HG03558 (cell line): Measurements from ENCODE around the gene MYOF.
"Not testable (repeated sequence)": the region's sequence is repeated elsewhere in the genome, so short reads cannot be mapped to it uniquely, and the experiment has no call there.

ENCODE experiments used
- ATAC-seq: cut with Tn5 transposase; IDR thresholded peaks from one replicate; pipeline ENCODE4 v1.9.1; 2021; ENCODE audit warnings: moderate number of reproducible peaks; ENCODE audit not compliant: unreplicated experiment; ENCODE audit errors: extremely low read depth

Gene MYOF

DNA sequence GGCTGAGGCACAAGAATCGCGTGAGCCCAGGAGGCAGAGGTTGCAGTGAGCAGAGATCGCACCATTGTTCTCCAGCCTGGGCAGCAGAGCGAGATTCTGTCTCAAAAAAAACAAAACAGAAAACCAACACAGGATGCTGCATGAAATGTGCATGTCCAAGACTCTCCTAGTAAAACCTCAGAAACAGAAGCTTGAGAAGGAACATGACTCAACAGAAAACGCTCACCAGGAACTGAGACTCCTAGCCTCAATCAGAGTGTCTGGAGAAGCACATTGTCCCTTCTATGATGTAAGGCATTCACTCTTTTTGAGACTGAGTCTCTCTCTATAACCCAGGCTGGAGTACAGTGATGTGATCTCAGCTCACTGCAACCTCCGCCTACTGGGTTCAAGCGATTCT lies 168.3 kb downstream of the MYOF start:
- ATAC-seq = no peak

DNA sequence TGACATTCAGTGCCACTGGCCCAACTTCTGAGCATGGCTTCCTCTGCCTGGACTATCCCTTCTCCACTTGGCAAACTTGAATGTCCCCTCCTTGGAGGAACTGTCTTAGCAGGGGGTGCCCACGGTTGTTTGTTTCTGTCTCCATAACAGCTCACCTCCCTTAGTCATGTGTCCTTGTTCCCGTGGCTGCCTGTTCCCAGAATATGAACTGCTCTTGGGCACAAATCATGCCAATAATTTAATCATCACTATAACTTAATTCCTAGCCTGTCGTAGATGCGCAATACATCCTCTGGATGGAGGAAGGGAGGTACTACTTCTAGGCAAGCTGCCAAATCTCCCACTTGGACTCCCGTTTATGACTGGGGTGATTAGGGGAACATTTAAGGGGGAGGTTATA lies 173.1 kb downstream of the MYOF start:
- no peak for ATAC-seq

DNA sequence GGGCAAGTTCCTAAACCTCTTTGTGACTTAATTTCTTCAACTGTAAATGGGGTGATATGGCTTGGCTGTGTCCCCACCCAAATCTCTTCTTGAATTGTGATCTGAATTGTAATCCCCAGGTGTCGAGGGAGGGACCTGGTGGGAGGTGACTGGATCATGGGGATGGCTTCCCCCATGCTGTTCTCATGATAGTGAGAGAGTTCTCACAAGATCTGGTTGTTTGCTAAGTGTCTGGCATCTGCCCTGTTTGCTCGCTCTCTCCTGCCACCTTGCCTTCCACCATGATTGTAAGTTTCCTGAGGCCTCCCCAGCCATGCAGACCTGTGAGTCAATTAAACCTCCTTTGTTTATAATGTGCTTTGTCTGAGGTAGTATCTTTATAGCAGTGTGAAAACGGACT lies 177.0 kb downstream of the MYOF start:
- no peak for ATAC-seq

DNA sequence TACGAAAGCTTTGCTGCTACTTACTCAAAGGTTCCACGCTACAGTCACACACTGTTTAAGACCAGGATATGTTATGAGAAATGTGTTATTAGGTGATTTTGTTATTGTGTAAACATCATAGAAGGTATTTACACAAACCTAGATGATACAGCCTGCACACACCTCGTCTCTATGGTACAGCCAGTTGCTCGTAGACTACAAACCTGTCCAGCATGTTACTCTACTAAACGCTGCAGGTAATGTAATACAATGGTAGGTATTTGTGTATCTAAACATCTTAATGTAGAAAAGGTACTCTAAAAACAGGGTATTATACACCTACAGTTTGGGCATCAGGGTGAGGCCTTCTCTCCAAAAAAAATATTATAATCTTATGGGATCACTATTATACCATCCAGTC lies 181.2 kb downstream of the MYOF start:
- no peak for ATAC-seq

DNA sequence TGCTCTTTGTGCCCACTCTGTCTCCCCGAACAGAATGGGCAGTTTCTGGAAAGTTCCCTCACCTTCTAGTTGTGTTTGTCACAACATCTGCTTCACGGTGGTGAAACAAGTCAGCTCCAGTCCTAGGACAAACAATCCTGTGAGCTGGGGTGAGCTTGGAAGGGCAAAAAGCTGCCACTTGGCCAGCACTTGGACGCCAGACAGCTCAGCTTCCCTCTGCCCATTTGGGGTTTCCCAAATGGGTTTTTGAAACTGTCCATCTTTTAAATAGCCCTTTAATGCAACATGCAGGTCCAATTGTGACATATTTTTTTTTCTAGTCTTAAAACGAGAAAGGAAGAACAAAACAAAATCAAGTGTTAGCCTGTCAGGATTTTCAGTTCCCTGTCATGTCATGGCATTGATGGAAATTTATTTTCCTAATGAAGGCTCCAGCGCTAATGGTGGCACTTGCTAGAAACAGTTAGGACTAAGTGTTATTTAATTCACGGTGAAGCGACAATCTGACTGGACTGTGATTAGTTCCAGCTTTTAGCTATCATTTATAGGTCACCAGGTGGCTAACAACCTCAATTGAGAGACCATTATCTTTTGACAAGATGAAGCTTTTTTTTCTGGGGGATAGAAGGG lies 181.7 kb downstream of the MYOF start:
- no peak for ATAC-seq

DNA sequence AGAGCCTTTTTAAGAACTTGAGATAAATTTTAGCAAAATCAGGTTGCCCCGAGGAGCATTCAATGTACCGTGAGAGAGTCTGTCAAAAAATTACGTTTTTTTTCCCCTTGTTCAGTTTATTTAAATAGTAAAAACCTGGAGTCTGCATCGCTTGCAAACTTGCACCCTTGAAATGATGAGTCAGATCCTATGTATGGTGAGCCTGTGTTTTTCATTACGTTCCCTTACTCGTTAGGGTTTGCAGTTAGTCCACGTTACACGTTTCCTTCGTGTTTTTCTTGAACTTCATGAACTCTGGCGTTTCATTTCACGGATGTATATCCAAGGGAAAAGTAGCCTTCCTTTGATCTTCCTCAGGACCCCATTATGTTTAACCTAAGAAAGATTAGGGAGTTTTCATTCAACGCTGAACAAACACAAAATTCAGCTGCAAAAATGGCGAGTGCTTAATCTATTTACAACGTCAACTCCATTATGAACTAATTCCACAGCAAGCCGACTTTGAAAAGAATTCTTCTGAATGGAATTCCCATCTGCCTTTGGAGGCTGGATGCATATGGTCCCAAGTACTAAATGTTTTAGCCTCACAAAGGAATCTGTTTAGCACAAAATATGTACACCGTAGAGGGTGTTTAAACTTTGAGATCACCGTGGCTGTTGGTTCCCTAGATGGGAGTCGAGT lies 182.4 kb downstream of the MYOF start:
- ATAC-seq = no peak

DNA sequence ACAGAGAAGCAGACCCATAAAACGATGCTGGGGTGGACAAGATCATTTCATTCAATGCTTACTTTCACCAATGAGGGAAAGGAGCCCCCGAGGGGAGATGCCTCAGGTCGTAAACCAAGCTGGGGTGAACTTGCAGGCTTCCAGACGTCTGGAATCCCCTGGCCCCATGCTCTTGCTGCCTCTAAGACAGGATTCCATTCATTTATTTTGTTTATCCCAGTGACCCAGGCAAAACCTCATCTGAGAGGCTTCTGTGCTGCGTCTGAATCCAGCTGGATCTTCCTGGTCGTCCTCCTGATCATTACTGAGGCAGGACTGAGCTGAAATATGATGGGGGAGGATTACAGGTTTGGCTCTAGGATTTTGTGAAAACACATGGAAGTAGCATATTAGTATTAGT lies 182.9 kb downstream of the MYOF start:
- no peak for ATAC-seq

DNA sequence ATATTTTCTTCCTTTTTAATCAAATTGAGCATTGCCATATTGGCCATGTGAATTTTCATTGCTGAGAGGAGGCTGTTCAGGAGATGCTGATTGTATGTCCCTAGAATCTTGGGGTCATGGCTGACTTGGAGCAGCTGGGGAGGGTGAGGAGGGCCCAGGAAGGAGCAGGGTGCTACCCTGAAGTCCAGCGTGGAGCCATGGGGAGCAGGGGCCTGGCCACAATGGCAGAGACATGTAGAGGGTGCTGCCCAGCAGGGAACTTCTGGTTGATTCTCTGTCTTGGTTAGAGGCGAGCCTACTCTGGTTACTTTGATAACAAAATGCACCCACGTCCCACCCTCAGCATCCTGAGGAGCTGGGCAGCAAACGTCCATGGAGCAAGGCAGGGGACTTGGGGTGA lies 186.0 kb downstream of the MYOF start:
- no peak for ATAC-seq

DNA sequence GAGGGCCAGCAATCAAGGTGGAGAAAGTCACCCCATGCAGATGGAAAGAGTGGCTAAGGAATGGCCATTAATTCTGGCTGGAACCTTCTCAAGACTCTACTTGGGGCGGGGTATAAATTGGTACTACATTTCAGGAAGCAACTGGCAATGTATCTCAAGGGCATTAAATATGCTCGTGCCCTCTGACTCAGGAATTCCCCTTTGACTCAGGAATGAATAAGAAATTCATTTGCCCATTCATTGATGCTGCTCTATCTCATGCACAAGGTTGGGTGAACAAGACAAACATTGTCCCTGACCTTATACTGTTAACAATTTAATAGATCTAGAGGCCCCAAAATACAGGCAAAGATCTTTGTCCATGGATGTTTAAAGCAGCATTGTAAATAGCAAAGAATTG lies 188.1 kb downstream of the MYOF start:
- no peak for ATAC-seq

DNA sequence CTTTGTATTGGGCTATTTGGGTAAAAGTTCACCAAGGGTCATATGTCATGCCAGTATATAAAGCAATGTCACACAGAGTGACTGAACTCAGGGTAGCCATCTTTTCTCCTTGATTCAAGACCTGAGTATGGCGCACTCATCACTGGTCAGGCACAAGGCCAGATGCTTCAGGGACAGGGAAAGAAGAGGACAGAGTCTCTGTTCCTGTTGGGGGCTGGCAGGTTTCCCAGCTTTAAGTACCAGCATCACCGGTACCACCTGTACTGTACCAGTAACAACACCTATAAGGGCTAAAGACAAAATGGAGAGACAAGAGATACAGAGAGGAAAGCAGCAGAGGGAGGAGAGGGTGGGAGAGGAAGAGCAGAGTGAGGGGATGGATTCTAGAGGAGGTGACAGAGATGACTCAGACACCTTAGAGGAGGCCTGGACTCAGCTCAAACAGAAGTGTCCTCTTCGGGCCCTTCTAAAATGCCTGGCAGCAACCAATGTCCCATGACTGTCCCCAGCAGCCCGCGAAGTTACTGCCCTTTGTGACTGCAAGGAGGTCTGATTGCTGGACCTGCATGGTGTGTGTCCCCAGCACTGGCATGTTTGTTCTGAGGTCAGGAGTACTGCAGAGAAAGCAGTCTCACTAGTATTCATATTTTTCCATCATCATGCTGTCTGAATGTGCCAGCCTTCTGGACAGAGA lies 191.3 kb downstream of the MYOF start:
- ATAC-seq = no peak

DNA sequence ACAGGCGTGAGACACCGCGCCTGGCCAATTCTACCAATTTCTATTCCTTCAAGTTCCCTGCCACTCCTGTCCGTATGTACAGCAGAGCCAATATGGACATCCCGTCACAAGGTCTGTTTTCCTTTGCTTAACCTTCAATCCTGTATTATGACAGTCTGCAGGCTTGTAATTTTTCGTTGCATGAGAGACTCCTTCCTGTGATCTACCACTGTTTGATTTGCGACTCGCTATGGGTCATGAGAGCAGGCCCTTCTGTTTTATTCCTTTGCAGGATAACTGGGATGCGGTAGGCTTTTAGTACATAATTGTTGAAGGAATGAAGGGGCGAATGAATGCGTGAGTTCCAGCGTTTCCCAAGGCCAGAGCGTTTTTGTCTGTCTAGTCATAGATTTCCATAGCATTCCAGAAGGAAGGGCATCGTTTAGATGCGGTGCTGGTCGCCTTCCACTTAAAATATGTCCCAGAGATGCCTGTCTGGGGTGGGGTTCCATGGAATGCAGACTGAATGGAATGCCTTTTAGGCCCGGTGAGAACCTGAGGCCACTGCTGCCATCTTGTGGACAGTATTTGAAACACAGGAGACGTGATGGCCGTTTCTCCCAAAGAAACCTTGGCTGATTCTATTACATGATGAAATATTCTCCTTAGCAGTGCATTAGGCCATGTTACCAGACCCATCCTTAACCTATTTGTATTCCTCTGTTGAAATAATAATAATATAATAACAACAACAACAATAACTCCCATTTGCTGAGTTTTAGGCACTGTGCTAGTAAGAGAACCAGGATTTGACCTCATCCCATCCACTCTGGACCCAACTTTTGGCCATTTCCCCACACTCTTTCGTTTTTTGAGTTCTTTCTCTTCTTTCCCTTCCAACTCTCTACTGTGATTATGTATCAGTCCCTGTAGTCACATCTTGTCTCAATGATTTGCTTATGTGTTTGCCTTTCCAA lies 193.2 kb downstream of the MYOF start:
- no peak for ATAC-seq

DNA sequence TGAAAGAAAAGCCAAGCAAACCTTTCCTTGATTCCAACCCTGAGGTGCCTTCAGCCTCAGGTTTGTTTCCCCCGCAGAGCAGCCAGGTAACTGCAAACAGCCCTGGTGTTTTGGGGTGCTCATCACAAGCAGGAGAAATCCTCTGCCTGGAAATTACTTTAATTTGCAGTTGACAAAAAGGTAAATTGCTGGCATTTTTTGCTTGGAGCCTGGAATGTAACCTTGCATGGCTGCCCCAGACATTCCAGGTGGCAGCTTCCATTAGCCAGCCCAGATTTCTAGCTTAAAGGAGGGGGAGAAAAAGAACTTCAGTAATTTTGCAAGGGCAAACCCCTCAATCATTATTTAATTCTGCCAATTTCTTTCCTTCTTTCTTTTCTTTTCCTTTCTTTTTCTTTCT lies 194.4 kb downstream of the MYOF start:
- no peak for ATAC-seq

DNA sequence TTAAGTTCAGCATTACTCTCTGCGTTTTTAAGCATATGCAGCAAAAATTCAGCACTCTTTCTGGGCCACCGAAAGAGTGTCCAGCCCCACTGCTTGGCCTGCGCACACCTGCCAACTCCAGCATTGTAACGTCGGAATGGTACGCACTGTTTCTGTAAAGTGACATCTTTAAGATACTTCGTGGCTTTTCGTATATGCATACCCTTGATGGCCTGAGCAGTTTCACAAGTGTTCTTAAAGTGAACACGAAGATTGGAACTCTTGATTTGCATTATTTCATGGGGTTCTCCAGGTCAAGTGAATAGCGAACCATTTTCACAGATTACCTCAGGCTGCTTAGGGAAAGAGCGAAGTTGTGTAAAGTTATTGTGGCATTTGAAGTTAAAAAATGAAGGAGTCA lies 197.9 kb downstream of the MYOF start:
- ATAC-seq = not testable (repeated sequence)

DNA sequence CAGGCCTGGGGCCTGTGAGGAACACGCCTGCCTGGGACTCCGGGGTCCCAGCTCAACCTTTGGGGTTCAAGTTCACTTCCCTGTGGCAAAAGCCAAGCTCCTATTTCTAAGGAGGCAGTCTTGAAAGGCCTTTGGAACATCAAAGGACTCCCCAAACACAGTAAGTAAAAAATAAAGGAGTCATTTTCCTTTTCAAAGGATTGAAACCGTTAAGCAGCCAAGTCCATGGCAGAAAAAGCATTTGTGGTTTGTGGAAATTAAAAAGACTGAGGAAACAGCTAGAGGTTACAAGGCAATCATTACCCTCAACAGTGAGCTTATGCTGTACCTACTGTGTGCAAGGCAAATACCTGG lies 200.8 kb downstream of the MYOF start:
- ATAC-seq = no peak

DNA sequence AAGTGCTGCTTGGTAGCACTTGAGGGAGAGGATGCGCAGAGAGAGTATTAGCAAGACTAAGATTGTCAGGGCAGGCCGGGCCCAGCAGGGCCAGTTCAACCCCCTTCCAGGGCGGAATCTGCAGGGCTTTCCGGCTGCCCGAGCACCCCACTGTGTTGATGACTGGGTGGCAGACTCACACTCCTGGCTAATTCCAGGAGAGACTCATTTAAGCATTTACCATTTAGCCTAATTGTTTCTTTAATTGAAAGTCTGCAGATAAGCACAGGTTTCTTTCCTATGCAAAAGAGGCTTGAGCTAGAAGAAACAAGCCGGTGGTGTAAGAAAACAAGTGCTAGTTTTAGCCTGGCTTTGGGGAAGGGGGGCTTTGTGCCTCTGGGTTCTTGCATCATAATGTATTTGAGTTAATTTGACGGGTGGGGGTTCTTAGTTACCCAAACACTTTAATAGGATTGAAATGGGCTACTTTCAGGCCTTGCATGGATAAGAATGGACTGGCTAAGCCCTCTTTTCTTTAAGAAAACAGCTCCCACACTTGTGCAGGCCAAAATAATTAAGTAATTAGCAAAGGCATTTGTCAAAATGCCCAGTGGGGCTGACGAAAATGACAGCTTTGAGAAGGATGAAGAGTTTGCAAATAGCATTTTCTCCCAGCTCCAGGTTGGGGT lies 201.3 kb downstream of the MYOF start:
- ATAC-seq = no peak

DNA sequence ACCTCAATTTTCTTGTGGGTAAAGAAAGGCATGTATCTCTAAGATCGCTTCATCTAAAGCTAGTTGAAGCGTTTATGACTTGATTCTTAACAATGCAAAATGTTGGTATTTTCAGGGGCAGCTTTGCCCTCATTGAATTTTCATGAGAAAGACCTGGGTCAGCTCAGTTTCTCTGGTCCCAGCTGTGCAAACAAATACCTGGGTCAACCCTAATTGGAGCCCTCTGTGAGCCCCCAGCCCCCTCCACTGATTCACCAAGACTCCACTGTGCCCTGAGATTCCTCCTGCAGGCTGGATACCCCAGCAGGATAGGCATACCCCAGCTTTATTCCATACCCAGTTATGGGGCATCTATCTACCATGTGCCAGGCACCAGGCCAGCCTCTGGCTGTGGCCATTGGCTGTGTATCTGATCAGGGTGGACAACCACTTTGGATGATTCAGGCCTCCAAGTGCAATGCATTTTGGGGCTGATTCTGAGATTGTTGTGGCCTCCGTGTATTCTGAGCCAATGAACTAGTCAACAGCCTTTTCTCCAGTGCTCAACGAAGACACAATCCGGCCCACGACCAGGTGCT lies 201.9 kb downstream of the MYOF start:
- ATAC-seq = no peak

DNA sequence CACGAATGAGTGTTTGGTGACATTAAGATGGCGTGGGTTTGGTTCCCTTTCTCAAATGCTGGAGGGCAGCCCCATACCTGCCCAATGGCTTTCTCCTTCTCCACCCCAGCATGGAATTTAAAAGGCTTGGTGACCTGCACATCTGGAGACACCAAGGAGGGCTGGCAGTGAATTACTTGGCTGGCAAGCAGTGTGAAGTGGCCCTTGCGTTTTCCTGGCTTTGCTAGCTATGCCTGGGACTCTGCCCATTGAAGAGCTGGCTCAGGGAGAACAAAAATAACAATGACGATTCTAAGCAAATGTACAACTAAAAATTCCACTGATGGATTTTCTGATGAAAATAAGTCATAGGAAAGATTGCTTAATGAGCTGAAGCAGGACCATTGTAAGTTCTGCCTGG lies 204.8 kb downstream of the MYOF start:
- no peak for ATAC-seq

DNA sequence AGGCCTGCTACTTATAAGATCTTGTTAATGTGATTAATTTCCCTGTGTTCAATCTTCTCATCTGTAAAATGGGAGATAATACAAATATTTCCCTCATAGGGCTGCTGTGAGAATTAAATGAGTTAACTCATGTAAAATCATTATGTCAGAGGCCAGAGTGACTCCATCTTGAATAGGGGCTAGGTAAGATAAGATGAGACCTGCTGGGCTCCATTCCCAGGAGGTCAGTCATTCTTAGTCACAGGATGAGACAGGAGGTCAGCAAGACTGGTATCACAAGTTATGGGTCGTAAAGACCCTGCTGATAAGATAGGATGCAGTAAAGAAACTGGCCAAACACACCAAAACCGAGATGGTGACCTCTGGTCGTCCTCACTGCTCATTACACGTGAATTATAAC lies 207.7 kb downstream of the MYOF start:
- no peak for ATAC-seq

DNA sequence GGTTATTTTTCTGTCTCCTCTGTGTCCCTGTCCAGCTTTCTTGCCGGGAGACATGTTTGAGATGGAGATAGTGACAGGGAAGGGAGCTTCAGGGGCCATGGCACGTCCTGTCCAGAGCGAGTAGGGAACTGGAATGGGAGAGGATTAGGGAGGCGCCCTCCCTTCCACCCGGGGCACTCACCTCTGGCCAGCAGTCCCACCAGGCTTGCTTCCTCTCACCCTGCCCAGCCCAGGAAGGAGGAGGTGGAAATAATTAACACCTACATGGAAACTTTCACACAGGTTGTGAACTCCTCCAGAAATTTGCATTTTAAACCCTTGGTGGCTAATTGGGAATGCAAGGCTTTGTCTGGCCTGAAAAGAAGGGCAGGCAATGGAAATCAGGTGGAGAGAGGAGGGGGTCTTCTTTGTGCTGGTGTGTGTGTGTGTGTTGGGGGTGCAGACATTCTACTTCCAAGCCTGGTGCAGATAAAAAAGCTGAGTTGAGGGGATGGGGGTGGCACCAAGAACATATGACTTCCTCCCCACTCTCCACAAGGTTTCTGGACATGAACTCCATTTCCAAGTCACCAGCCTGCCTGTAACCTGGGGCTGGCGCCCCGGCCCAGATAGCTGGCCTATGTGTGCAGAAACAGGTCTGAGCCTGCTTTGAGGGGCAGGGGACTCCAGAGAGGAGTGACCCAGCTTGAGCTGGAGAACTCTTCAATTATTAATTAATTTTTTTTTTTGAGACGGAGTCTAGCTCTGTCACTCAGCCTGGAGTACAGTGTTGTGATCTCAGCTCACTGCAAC lies 209.1 kb downstream of the MYOF start:
- ATAC-seq = no peak
